Stomach (tissue), 4 donors: ENCODE measurements around the gene KLHL17.

Experiments used
- CTCF ChIP-seq, 7 experiments: fragments of 450-650 bp in 4 of 7; fragments of 200-600 bp in 3 of 7; sonication (generic) in 3 of 7; IDR thresholded peaks; one replicate each; pipeline ENCODE4 v1.5.1; 2016 to 2019; ENCODE audit warnings: antibody characterized with exemption in 7 of 7, control low read depth in 2 of 7, mild to moderate bottlenecking in 1 of 7
- POLR2A ChIP-seq, 4 donors: fragments of 450-650 bp; IDR thresholded peaks; one replicate each; pipeline ENCODE4 v1.6.1; 2016; ENCODE audit warnings: antibody characterized with exemption in 4 of 4, control low read depth in 2 of 4, mild to moderate bottlenecking in 1 of 4, moderate library complexity in 1 of 4

GRCh38 chr1:920010-920409 is 40.4 kb upstream of the KLHL17 start:
- no peak for TF ChIP-seq POLR2A (IDR thresholded peaks at IDR 0.05)
- no peak for TF ChIP-seq CTCF (IDR thresholded peaks at IDR 0.05)
